HepG2 (cell line): ENCODE results near the gene CTSZ. TPM values are rescaled to one million over a fixed set of nuclear protein-coding genes. Genes with fewer than 3 reads are reported as not detected.
A peak's percentile ranks its signal among the peaks of the same experiment; 100 is the strongest.

Experiments used
- EZH2 ChIP-seq: conservative IDR thresholded peaks from 2 replicates; pipeline ENCODE4 v1.6.1; 2012; ENCODE audit warnings: mild to moderate bottlenecking, low read depth, low read length, moderate library complexity
- FOXA1 ChIP-seq, 2 experiments: fragments of 450-650 bp in 1 of 2; sonication (generic) in 1 of 2; formaldehyde crosslinking in 1 of 2; IDR thresholded peaks; 2 replicates each; pipeline versions ENCODE4 v1.4.0 to v1.6.1; 2016 to 2020; ENCODE audit warnings: missing genetic modification reagents in 1 of 2
- IRF9 ChIP-seq: sonication (generic); formaldehyde crosslinking; IDR thresholded peaks from 2 replicates; pipeline ENCODE4 v1.8.0; 2022; ENCODE audit warnings: missing genetic modification reagents, mild to moderate bottlenecking, borderline replicate concordance
- KDM5A ChIP-seq: fragments of 200-600 bp; sonication (generic); IDR thresholded peaks from 2 replicates; pipeline ENCODE4 v1.7.0; 2018; ENCODE audit warnings: antibody characterized with exemption, mild to moderate bottlenecking, low read length, borderline replicate concordance
- RFX1 ChIP-seq: fragments of 450-650 bp; IDR thresholded peaks from 2 replicates; pipeline ENCODE4 v1.6.1; 2017
- SCMH1 ChIP-seq: sonication (generic); formaldehyde crosslinking; IDR thresholded peaks from 2 replicates; pipeline ENCODE4 v1.9.0; 2021; ENCODE audit warnings: missing genetic modification reagents, mild to moderate bottlenecking, borderline replicate concordance
- TCF7L2 ChIP-seq: IDR thresholded peaks from 2 replicates; pipeline ENCODE4 v1.6.1; 2011; ENCODE audit warnings: mild to moderate bottlenecking, low read depth, low read length, moderate library complexity
- ZKSCAN1 ChIP-seq: fragments of 150-350 bp; IDR thresholded peaks from 2 replicates; pipeline ENCODE4 v1.6.1; 2014; ENCODE audit warnings: low read length
- ZNF12 ChIP-seq: sonication (generic); formaldehyde crosslinking; IDR thresholded peaks from 2 replicates; pipeline ENCODE4 v1.5.0; 2020; ENCODE audit warnings: missing genetic modification reagents
- ZNF180 ChIP-seq: sonication (generic); formaldehyde crosslinking; IDR thresholded peaks from 2 replicates; pipeline ENCODE4 v1.4.0; 2020; ENCODE audit warnings: low read depth, missing genetic modification reagents, borderline replicate concordance
- ZNF282 ChIP-seq: fragments of 450-650 bp; IDR thresholded peaks from 2 replicates; pipeline ENCODE4 v1.6.1; 2018; ENCODE audit not compliant: partially characterized antibody
- ZNF329 ChIP-seq: sonication (generic); formaldehyde crosslinking; IDR thresholded peaks from 2 replicates; pipeline ENCODE4 v1.9.0; 2021; ENCODE audit warnings: low read depth, mild to moderate bottlenecking, missing genetic modification reagents
- ZNF530 ChIP-seq: sonication (generic); formaldehyde crosslinking; IDR thresholded peaks from 2 replicates; pipeline ENCODE4 v1.5.0; 2020; ENCODE audit warnings: low read depth, mild to moderate bottlenecking, missing genetic modification reagents
- ZNF549 ChIP-seq: sonication (generic); formaldehyde crosslinking; IDR thresholded peaks from 2 replicates; pipeline ENCODE4 v1.5.0; 2020; ENCODE audit warnings: missing genetic modification reagents
- ZNF75D ChIP-seq: sonication (generic); formaldehyde crosslinking; IDR thresholded peaks from 2 replicates; pipeline ENCODE4 v1.8.1; 2023; ENCODE audit warnings: missing genetic modification reagents, mild to moderate bottlenecking, borderline replicate concordance
- polyA plus RNA-seq, 8 experiments: library from polyadenylated mRNA; depleted of rRNA in 3 of 8; stranded (reverse) in 7 of 8; unstranded in 1 of 8; fragments of >200 nt; fragmentation: Illumina TruSeq in 4 of 8; extraction: Trizol in 4 of 8; gene quantifications; 2 replicates each; pipeline versions ENCODE4 v1.2.1 to v1.2.3, GENCODE V29; 2011 to 2016; ENCODE audit warnings: low read depth in 4 of 8, missing spikeins in 1 of 8, mixed read lengths in 1 of 8; ENCODE audit not compliant: insufficient read depth in 1 of 8
- total RNA-seq, 5 experiments: library from RNA; depleted of rRNA; stranded (reverse); fragments of >200 nt; fragmentation: Illumina TruSeq; extraction: Trizol; gene quantifications; 2 replicates each; pipeline ENCODE4 v1.2.3, GENCODE V29; 2016; ENCODE audit warnings: low read depth in 1 of 5
- TF ChIP-seq, protein P1 (sequence below), 2 experiments: sonication (generic) in 1 of 2; formaldehyde crosslinking in 1 of 2; IDR thresholded peaks; 2 replicates each; pipeline versions ENCODE4 v1.5.1 to v1.6.1; 2011 to 2020; ENCODE audit warnings: borderline replicate concordance in 1 of 2, low read depth in 1 of 2, low read length in 1 of 2, mild to moderate bottlenecking in 1 of 2, missing genetic modification reagents in 1 of 2, moderate library complexity in 1 of 2
- TF ChIP-seq, protein P2 (sequence below): sonication (generic); formaldehyde crosslinking; IDR thresholded peaks from 2 replicates; pipeline ENCODE4 v1.5.0; 2020; ENCODE audit warnings: missing genetic modification reagents
- TF ChIP-seq, protein P3 (sequence below): sonication (generic); formaldehyde crosslinking; IDR thresholded peaks from 2 replicates; pipeline ENCODE4 v1.5.1; 2020; ENCODE audit warnings: missing genetic modification reagents, mild to moderate bottlenecking, borderline replicate concordance

Gene CTSZ
- total and polyA plus RNA-seq, 2 of the 13 experiments (the other 11 are each of a cell fraction or from before 2014, with no cell fraction given) = 0.33 TPM; not detected in 1

DNA sequence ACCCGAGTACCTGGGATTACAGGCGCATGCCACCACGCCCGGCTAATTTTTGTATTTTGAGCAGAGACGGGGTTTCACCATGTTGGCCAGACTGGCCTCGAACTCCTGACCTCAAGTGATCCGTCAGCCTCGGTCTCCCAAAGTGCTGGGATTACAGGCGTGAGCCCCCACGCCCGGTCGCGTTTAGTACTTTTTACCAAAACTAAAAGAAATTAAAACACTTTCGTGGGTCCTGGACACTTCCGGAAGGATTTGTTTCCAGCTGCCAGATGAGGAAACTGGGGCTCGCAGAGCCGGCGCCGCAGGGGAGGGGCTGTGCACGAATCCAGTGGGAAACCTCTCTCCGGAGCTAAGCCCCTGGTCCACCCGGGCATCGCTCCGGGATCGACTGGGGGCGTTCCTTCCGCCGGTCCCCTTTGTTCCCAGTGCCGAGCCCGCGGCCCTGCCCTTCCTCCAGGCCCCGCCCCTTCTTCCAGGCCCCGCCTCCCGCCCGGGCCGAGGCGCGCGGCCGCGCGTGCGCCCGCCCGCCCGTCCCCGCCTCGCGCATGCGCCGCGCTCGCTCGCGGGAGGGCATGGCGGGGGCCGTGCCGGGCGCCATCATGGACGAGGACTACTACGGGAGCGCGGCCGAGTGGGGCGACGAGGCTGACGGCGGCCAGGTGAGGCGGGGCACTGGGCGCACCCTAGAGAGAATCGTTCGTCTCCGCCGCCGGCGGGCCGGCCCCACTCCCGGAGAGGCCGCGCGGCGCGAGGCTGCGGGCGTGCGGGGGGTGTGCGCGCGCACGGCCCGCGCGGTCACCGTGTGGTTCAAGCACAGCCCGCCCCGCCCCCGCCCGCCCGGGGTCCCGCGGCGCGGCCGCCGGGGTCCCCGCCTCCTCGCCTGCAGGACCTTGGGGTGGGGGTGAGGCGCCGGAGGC, 26.1 kb downstream of the CTSZ start, which contains the start of gene NELFCD (continued):
- TF ChIP-seq, protein P1, sequence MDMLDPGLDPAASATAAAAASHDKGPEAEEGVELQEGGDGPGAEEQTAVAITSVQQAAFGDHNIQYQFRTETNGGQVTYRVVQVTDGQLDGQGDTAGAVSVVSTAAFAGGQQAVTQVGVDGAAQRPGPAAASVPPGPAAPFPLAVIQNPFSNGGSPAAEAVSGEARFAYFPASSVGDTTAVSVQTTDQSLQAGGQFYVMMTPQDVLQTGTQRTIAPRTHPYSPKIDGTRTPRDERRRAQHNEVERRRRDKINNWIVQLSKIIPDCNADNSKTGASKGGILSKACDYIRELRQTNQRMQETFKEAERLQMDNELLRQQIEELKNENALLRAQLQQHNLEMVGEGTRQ (IDR thresholded peaks at IDR 0.05; ENCODE audit: low read depth, low read length) = no peak
- TF ChIP-seq, protein P1 (CRISPR knock-in tag; IDR thresholded peaks at IDR 0.05; ENCODE audit: borderline replicate concordance) = no peak
- TF ChIP-seq ZNF530 (CRISPR knock-in tag) (no peak), KDM5A (no peak; the same call in 1 of the 2 replicates), EZH2 (no peak), ZNF75D (CRISPR knock-in tag) (no peak), TCF7L2 (0 out of 2 replicates have a peak, but pooled peaks have one; percentile 27), FOXA1 (IDR thresholded peaks at IDR 0.05) (no peak), FOXA1 (CRISPR knock-in tag; IDR thresholded peaks at IDR 0.05) (no peak), RFX1 (no peak), ZNF282 (no peak), ZNF12 (0 out of 2 replicates have a peak, but pooled peaks have one; percentile 40), ZKSCAN1 (no peak), ZNF180 (CRISPR knock-in tag) (no peak), SCMH1 (CRISPR knock-in tag) (no peak), ZNF329 (peak; percentile 82), IRF9 (CRISPR knock-in tag) (no peak), ZNF549 (CRISPR knock-in tag) (no peak)
- TF ChIP-seq, protein P2, sequence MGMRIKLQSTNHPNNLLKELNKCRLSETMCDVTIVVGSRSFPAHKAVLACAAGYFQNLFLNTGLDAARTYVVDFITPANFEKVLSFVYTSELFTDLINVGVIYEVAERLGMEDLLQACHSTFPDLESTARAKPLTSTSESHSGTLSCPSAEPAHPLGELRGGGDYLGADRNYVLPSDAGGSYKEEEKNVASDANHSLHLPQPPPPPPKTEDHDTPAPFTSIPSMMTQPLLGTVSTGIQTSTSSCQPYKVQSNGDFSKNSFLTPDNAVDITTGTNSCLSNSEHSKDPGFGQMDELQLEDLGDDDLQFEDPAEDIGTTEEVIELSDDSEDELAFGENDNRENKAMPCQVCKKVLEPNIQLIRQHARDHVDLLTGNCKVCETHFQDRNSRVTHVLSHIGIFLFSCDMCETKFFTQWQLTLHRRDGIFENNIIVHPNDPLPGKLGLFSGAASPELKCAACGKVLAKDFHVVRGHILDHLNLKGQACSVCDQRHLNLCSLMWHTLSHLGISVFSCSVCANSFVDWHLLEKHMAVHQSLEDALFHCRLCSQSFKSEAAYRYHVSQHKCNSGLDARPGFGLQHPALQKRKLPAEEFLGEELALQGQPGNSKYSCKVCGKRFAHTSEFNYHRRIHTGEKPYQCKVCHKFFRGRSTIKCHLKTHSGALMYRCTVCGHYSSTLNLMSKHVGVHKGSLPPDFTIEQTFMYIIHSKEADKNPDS (CRISPR knock-in tag) = no peak
- TF ChIP-seq, protein P3, sequence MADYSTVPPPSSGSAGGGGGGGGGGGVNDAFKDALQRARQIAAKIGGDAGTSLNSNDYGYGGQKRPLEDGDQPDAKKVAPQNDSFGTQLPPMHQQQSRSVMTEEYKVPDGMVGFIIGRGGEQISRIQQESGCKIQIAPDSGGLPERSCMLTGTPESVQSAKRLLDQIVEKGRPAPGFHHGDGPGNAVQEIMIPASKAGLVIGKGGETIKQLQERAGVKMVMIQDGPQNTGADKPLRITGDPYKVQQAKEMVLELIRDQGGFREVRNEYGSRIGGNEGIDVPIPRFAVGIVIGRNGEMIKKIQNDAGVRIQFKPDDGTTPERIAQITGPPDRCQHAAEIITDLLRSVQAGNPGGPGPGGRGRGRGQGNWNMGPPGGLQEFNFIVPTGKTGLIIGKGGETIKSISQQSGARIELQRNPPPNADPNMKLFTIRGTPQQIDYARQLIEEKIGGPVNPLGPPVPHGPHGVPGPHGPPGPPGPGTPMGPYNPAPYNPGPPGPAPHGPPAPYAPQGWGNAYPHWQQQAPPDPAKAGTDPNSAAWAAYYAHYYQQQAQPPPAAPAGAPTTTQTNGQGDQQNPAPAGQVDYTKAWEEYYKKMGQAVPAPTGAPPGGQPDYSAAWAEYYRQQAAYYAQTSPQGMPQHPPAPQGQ (CRISPR knock-in tag) = no peak
